Measurements from ENCODE around the gene DES.

DNA sequence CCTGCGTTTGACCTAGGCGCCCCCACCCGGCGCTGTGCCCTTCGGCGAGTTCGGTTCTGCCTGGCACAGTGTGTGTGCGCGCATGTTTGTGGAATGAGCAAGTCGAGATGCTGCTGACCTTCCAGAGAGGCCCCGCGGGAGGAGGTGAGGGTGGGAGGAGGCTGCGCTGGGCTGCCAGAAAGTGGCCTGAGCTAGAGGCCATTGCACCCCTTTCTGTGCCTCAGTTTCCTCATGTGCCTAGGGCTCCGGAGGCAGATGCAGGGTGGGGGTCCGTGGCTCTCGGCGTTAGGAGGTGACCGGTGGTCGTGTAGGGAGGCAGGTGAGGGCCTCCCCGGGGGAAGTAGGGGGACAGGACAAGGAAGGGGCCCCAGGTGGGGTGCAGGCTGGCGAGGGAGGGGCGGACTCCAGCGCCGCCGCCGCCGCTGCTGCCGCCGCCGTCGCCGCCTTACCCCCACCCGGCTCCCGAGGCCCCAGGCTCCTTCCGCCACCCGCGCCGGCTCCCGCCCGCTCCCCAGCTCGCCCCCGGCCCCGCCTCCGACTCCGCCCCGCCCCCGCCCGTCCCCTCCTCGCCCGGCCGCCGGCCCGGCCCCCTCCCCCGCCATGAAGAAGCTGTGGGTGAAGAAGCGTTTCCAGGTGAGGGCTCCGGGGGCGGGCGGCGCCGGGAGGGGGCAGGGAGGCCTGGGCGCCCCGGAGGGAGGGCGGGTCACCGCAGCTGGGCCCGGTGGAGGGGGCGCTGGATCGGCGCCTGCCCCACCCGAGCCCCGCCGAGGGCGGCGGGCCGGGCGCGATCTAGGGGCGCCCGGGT is 23.5 kb downstream of the DES start:
- TF ChIP-seq, protein P1, sequence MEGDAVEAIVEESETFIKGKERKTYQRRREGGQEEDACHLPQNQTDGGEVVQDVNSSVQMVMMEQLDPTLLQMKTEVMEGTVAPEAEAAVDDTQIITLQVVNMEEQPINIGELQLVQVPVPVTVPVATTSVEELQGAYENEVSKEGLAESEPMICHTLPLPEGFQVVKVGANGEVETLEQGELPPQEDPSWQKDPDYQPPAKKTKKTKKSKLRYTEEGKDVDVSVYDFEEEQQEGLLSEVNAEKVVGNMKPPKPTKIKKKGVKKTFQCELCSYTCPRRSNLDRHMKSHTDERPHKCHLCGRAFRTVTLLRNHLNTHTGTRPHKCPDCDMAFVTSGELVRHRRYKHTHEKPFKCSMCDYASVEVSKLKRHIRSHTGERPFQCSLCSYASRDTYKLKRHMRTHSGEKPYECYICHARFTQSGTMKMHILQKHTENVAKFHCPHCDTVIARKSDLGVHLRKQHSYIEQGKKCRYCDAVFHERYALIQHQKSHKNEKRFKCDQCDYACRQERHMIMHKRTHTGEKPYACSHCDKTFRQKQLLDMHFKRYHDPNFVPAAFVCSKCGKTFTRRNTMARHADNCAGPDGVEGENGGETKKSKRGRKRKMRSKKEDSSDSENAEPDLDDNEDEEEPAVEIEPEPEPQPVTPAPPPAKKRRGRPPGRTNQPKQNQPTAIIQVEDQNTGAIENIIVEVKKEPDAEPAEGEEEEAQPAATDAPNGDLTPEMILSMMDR (IDR thresholded peaks at IDR 0.05; ENCODE audit: poor library complexity, severe bottlenecking), result no peak
- TF ChIP-seq POLR2AphosphoS5 (IDR thresholded peaks at IDR 0.05) (peak; percentile 31), EZH2 (IDR thresholded peaks at IDR 0.05; ENCODE audit: borderline replicate concordance, insufficient read depth, low read length, poor library complexity, severe bottlenecking) (no peak), EP300 (conservative IDR thresholded peaks at IDR 0.05; ENCODE audit: poor library complexity, severe bottlenecking) (no peak), TAF1 (IDR thresholded peaks at IDR 0.05; ENCODE audit: low read depth) (peak; percentile 10), RAD21 (conservative IDR thresholded peaks at IDR 0.05) (no peak), MXI1 (conservative IDR thresholded peaks at IDR 0.05; ENCODE audit: poor library complexity, severe bottlenecking) (no peak), SMC3 (conservative IDR thresholded peaks at IDR 0.05; ENCODE audit: poor library complexity) (no peak)
- TF ChIP-seq, protein P2, sequence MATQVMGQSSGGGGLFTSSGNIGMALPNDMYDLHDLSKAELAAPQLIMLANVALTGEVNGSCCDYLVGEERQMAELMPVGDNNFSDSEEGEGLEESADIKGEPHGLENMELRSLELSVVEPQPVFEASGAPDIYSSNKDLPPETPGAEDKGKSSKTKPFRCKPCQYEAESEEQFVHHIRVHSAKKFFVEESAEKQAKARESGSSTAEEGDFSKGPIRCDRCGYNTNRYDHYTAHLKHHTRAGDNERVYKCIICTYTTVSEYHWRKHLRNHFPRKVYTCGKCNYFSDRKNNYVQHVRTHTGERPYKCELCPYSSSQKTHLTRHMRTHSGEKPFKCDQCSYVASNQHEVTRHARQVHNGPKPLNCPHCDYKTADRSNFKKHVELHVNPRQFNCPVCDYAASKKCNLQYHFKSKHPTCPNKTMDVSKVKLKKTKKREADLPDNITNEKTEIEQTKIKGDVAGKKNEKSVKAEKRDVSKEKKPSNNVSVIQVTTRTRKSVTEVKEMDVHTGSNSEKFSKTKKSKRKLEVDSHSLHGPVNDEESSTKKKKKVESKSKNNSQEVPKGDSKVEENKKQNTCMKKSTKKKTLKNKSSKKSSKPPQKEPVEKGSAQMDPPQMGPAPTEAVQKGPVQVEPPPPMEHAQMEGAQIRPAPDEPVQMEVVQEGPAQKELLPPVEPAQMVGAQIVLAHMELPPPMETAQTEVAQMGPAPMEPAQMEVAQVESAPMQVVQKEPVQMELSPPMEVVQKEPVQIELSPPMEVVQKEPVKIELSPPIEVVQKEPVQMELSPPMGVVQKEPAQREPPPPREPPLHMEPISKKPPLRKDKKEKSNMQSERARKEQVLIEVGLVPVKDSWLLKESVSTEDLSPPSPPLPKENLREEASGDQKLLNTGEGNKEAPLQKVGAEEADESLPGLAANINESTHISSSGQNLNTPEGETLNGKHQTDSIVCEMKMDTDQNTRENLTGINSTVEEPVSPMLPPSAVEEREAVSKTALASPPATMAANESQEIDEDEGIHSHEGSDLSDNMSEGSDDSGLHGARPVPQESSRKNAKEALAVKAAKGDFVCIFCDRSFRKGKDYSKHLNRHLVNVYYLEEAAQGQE (IDR thresholded peaks at IDR 0.05; ENCODE audit: borderline replicate concordance), result no peak
